Ovary (tissue), 3 donors: Measurements from ENCODE around the gene ZNF385C.

Experiments
- EP300 ChIP-seq: sonication (generic); formaldehyde crosslinking; IDR thresholded peaks from one replicate; pipeline ENCODE4 v1.6.1; 2017; ENCODE audit warnings: antibody characterized with exemption
- POLR2A ChIP-seq: fragments of 450-650 bp; IDR thresholded peaks from one replicate; pipeline ENCODE4 v1.6.1; 2017; ENCODE audit warnings: antibody characterized with exemption, mild to moderate bottlenecking, moderate library complexity
- TF ChIP-seq, protein P1 (sequence below), 3 donors: fragments of 450-650 bp in 2 of 3; fragments of 200-600 bp in 1 of 3; IDR thresholded peaks; one replicate each; pipeline versions ENCODE4 v1.5.1 to v1.8.0; 2016 to 2022; ENCODE audit warnings: antibody characterized with exemption in 3 of 3, mild to moderate bottlenecking in 1 of 3
- donor health status: DM: no; HTN: no; CAD: no.

DNA sequence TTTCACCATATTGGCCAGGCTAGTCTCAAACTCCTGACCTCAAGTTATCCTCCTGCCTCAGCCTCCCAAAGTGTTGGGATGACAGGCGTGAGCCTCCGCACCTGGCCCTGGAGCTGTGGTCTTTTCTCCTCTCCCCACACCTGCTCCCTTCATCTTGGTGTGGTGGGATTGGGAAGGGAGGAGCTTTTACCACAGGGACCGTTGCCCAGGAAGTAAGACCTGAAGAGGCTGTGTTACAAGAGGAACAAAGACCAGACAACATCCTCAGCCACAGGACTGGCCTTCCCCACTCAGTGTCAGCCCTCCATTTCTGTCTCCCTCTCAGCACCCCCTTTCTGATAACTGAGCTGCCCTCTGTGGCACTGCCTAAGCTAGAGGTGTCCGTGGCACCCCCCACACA is 38.5 kb downstream of the ZNF385C start:
- TF ChIP-seq, protein P1, sequence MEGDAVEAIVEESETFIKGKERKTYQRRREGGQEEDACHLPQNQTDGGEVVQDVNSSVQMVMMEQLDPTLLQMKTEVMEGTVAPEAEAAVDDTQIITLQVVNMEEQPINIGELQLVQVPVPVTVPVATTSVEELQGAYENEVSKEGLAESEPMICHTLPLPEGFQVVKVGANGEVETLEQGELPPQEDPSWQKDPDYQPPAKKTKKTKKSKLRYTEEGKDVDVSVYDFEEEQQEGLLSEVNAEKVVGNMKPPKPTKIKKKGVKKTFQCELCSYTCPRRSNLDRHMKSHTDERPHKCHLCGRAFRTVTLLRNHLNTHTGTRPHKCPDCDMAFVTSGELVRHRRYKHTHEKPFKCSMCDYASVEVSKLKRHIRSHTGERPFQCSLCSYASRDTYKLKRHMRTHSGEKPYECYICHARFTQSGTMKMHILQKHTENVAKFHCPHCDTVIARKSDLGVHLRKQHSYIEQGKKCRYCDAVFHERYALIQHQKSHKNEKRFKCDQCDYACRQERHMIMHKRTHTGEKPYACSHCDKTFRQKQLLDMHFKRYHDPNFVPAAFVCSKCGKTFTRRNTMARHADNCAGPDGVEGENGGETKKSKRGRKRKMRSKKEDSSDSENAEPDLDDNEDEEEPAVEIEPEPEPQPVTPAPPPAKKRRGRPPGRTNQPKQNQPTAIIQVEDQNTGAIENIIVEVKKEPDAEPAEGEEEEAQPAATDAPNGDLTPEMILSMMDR (IDR thresholded peaks at IDR 0.05) = no peak
- TF ChIP-seq POLR2A (no peak), EP300 (no peak)
